Prostate gland (tissue), 2 donors: ENCODE measurements around the gene KIF26B.

Source experiments
- POLR2A ChIP-seq: fragments of 450-650 bp; IDR thresholded peaks from one replicate; pipeline ENCODE4 v1.6.1; 2016; ENCODE audit warnings: antibody characterized with exemption, mild to moderate bottlenecking
- POLR2AphosphoS5 ChIP-seq: sonication (generic); formaldehyde crosslinking; IDR thresholded peaks from one replicate; pipeline ENCODE4 v1.6.1; 2017; ENCODE audit warnings: antibody characterized with exemption
- TF ChIP-seq, protein P1 (sequence below), 4 experiments: fragments of 200-600 bp in 2 of 4; fragments of 450-650 bp in 2 of 4; sonication (generic) in 2 of 4; IDR thresholded peaks; 1 replicate in 3 of 4; 2 replicates in 1 of 4; pipeline ENCODE4 v1.5.1; 2016 to 2019; ENCODE audit warnings: antibody characterized with exemption in 4 of 4, mild to moderate bottlenecking in 2 of 4, moderate library complexity in 2 of 4

DNA sequence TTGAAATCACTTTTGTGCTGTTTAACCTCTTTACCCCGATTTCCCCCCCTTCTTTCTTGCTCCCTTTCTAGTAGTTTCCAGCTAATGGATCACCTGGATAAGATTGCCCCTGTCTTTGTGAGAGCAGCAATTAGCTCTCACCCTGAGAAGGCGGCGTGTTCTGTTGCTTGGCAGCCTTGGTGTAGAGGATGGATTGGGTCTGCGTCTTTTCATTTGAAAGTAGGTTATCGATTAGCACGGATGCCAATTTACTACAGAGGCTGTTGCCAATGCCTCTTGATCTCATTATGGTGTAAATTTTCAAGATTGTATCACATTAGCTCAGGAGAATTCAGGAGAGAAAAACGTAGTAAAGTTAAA is 26.4 kb downstream of the KIF26B start:
- TF ChIP-seq, protein P1, sequence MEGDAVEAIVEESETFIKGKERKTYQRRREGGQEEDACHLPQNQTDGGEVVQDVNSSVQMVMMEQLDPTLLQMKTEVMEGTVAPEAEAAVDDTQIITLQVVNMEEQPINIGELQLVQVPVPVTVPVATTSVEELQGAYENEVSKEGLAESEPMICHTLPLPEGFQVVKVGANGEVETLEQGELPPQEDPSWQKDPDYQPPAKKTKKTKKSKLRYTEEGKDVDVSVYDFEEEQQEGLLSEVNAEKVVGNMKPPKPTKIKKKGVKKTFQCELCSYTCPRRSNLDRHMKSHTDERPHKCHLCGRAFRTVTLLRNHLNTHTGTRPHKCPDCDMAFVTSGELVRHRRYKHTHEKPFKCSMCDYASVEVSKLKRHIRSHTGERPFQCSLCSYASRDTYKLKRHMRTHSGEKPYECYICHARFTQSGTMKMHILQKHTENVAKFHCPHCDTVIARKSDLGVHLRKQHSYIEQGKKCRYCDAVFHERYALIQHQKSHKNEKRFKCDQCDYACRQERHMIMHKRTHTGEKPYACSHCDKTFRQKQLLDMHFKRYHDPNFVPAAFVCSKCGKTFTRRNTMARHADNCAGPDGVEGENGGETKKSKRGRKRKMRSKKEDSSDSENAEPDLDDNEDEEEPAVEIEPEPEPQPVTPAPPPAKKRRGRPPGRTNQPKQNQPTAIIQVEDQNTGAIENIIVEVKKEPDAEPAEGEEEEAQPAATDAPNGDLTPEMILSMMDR (IDR thresholded peaks at IDR 0.05), result no peak
- TF ChIP-seq POLR2AphosphoS5, result no peak
- no peak for TF ChIP-seq POLR2A
